ENCODE data around the gene ARHGEF11.
"Not testable (repeated sequence)": the region's sequence is repeated elsewhere in the genome, so short reads cannot be mapped to it uniquely, and the experiment has no call there.

Gene ARHGEF11

GRCh38 chr1:156928043-156928602 is 117.4 kb downstream of the ARHGEF11 start:
- no peak for DNase-seq (ENCODE audit: low spot score)

DNA sequence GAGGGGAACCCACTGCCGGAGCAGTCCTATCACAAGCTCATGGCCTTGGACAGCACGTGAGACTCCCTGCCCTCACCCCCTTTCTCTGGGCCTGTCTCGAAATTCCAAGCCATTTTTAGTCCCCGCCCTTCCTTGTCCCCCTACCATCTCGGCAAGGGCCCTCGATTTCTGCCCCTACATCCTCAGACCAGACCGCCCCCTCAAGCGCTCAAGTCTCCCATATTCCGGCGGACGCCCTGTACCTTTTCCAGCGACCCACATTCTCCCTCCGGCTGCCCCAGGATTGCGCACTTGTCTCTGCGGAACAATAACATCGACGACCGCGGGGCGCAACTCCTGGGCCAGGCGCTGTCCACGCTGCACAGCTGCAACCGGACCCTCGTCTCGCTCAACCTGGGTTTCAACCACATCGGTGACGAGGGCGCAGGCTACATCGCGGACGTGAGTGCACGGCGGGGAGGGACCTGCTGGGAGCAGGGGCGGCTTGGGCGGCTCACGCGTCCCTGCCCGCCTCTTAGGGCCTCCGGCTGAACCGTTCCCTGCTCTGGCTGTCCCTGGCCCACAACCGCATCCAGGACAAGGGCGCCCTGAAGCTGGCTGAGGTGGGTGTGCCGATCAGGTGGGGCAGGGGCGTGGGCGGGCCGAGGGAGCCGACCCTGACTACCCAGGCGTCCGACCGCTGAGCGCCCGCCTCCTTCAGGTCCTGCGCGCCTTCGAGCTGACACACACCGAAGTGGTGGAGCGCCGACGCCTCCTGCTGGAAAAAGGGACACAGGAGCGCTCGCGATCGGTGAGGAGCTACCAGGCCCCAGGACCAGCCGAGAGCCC is 118.1 kb downstream of the ARHGEF11 start:
- peak; percentile 43 for DNase-seq (ENCODE audit: low spot score)

GRCh38 chr1:156926695-156927094 is 118.8 kb downstream of the ARHGEF11 start:
- DNase-seq (ENCODE audit: low spot score): not testable (repeated sequence)

DNA sequence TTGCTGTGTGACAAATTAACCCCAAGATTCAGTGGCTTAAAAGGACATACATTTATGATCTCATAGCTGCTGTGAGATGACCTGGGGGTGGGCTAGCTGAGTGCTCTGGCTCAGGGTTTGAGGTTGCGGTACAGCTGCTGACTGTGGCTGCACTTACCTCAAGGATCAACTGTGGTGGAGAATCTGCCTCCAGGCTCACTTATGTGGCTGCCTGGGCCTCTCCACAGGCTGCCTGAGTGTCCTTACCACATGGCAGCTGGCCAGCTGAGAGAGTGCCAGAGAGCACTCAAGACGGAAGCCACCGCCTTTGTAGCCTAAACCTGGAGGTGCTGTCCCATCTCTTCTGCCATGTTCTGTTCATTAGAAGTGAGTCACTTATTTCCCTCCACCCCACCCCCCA is 119.4 kb downstream of the ARHGEF11 start:
- DNase-seq (ENCODE audit: low spot score): no peak

- DNase-seq (ENCODE audit: low spot score): no peak
These were observed 120.2 kb downstream of the ARHGEF11 start for GRCh38 chr1:156925154-156926010.

DNA sequence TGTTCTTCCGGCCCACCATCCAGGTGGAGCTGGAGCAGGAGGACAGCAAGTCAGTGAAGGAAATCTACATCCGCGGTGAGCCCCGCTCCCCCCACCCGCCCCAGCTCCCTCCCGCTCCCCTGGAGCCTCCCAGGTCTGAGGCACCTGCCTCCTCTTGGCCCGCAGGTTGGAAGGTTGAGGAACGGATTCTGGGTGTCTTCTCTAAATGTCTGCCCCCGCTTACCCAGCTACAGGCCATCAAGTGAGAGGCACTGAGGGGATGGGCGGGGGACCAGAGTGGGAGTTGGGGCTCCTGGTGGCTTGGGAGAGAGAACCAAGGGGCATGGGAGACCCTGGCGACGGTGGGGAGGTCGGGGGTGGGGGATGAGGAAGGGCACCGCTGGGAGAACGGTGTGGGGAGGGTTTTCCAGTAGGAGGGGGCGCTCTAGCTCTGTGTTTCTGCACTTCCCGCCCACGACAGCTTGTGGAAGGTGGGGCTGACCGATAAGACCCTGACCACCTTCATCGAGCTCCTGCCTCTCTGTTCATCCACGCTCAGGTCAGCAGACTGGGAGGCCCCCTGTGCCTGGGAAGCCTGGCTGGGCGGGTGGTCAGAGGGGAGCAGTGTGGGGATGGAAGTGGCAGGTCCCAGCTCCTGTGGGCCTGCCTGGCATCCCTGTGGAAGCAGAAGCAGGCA is 120.9 kb downstream of the ARHGEF11 start:
- DNase-seq (ENCODE audit: low spot score): no peak

GRCh38 chr1:156923670-156924477 is 121.7 kb downstream of the ARHGEF11 start:
- DNase-seq (ENCODE audit: low spot score): no peak

DNA sequence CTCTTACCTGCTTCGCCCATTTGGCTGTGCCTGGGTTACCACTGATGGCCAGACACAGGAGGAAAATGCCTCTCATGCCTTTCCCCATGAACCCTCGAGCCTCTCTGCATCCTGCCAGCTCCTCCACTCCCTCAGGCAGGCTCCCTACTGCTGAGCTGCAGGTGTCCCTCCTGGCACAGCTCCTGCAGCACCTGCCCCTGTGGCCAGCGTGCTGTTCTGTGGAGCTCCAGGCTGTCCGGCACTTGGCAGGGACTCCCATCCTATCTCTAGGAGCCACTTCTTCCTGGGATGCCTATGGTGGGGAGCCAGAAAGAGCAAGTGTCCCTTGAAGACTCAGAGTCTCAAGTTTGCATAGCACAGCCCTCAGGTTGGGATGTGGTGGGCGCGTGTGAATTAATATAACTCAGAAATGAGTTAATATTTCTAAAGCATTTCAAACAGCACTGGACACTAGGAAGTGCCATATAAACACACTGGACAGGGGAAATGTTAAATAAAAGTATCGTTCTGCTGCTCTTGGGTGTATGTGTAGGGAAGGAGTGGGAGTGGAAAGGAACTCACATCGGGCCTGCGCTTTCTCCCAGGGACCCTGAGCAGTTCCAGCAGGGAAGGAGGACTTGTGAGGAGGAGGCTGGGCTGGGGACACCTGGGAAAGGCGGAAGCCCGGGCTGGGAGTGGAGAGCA is 122.4 kb downstream of the ARHGEF11 start:
- DNase-seq (ENCODE audit: low spot score): no peak

DNA sequence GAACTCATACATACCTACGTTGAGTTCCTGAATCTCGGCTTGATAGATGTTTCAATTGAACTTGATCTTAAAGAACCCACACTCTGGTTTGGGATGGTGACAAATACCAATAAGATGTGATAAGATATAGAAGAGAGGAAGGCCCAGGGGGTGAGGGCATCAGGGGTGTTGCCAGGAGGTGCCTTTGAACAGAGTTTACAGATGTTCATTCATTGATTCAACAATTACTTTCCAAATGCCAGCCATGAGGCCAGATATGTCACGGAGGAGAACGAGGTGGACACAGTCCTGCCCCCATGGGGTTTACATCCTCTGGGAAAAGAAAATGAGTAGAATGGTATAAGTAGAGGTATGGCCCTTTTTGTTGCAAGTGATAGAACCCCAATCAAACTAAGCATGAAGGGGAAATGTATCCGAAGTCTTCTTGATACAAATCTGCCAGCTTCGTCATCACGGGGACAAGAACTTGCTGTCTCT is 124.5 kb downstream of the ARHGEF11 start:
- no peak for DNase-seq (ENCODE audit: low spot score)

DNA sequence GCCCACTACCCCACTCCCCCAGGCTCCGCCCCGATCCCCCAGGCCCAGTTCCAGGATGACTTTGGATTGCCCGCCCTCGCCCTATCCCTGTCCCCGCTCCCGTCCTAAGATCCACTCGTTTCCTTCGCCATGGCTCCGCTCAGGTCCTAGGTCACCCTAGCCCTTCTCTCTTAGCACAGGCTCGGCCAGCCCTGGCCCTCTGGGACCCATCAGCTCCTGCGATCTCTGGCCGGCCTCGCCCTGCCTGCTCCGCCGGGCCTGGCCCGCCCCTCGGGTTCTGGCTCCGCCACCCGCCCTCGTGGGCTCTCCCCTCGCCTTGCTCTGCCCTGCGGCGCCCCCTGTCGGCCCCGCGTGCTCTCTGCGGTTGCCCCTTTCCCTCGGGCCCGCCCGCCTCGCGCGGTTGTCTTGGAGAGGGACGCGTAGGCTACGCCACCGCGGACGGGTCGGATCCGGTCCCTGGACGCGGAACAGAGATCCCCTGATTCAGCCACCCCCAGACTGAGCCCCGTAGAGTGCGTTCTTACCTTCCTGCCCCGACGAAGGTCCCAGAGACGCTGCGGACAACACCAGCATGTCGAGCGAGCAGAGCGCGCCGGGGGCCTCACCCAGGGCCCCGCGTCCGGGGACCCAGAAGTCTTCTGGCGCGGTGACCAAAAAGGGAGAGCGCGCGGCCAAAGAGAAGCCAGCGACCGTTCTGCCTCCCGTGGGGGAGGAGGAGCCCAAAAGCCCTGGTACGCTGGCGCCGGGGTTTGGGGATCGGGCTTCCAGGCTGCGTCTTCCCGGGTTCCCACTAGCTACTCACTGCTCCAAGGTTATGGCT is 125.1 kb downstream of the ARHGEF11 start, which contains the start of gene LRRC71:
Gene LRRC71, plus strand, starts transcription at position 400 of the 820 bp plus-strand sequence. Its CDS starts 172 bp downstream, at position 572.
- peak; percentile 54 for DNase-seq (ENCODE audit: low spot score)

GRCh38 chr1:156914440-156914856 is 131.1 kb downstream of the ARHGEF11 start:
- no peak for DNase-seq (ENCODE audit: low spot score)

DNA sequence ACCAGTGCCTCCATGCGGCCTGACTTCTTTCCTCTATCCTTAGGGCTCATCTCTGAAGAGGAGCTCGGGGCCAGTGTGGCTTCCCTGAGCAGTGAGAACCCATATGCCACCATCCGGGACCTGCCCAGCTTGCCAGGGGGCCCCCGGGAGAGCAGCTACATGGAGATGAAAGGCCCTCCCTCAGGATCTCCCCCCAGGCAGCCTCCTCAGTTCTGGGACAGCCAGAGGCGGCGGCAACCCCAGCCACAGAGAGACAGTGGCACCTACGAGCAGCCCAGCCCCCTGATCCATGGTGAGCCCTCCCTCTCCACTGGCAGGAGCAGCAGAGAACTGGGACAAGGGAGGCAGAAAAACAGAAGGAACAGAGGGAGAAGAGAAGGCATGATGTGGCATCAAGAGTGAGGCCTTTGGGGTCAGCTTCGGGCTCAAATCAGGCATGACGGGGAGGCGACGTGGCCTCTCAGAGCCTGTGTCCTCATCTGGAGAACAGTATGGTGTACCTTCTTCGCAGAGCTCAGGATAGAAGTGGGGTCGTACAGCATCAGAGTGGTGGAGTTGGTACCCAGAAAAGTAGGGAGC is 131.6 kb downstream of the ARHGEF11 start:
- DNase-seq (ENCODE audit: low spot score): no peak

DNA sequence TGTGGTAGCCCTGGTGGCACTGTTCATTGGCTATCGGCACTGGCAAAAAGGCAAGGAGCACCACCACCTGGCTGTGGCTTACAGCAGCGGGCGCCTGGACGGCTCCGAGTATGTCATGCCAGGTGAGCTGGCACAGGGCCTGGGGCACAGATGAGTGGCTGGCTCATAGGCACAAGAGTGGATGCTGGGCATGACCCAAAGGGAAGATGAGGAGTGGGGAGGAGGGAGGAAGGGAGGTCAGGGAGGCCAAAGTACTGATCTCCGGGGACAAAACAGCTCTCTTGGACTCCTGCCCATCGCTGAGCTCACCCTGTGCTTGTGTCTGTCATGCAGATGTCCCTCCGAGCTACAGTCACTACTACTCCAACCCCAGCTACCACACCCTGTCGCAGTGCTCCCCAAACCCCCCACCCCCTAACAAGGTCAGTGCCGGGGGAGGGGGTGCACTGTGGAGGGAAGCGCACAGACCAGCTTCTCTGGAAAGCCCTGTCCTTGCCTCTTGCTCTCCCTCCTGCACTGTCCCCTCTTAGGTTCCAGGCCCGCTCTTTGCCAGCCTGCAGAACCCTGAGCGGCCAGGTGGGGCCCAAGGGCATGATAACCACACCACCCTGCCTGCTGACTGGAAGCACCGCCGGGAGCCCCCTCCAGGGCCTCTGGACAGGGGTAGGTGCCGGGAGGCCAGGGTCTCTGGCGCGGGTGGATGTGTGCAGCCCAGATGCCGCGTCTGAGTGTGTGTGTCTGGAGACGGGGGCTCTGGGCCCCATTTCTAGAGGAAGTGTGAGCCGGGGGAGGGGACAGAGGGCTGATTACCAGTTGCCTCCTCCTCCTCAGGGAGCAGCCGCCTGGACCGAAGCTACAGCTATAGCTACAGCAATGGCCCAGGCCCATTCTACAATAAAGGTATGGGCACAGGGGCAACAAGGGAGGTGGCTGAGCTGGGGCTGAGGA is 132.4 kb downstream of the ARHGEF11 start:
- DNase-seq (ENCODE audit: low spot score): peak; percentile 27

- no peak for DNase-seq (ENCODE audit: low spot score)
These were observed 133.2 kb downstream of the ARHGEF11 start for GRCh38 chr1:156912310-156912709.

- peak; percentile 43 for DNase-seq (ENCODE audit: low spot score)
These were observed 133.8 kb downstream of the ARHGEF11 start for GRCh38 chr1:156911577-156912298.

GRCh38 chr1:156910309-156910782 is 135.2 kb downstream of the ARHGEF11 start:
- DNase-seq (ENCODE audit: low spot score): peak; percentile 34

GRCh38 chr1:156909671-156910070 is 135.9 kb downstream of the ARHGEF11 start:
- no peak for DNase-seq (ENCODE audit: low spot score)
